K562 (cell line): ENCODE results near the gene CAV1. TPM values are rescaled to one million over a fixed set of nuclear protein-coding genes. Genes with fewer than 3 reads are reported as not detected.
A peak's percentile ranks its signal among the peaks of the same experiment; 100 is the strongest.

Experiments
- ATAC-seq: fragments of 200-7000 bp; cut with Tn5 transposase; 3 replicates; pipeline ENCODE4 v1.9.1; 2020; ENCODE audit warnings: moderate library complexity
- BruUV-seq: library from RNA; stranded (reverse); fragments of 400-500 nt; replicated peaks from 2 replicates; lab custom pipeline; 2021; lab: Mats Ljungman, UMichigan
- CTCF ChIA-PET: fragments of 300-600 bp; formaldehyde crosslinking; extraction: SDS; loops from one replicate; lab custom pipeline; 2021; ENCODE audit warnings: low intra/inter-chr PET ratio; lab: Yijun Ruan, JAX
- POLR2A ChIA-PET: fragments of 300-600, 350-650 bp; sonication (Branson Sonifier 250); formaldehyde crosslinking; extraction: SDS; loops from one replicate; lab custom pipeline; 2021; ENCODE audit warnings: antibody characterized with exemption, inconsistent platforms; lab: Yijun Ruan, JAX
- DNase-seq, 4 experiments: peaks; one replicate each; pipeline versions ENCODE4 v3.0.0 to v3.0.0-alpha.2; 2011 to 2018; ENCODE audit warnings: low spot score in 3 of 4, mixed read lengths in 3 of 4; ENCODE audit errors: extremely low read depth in 1 of 4
- FAIRE-seq: peaks from 2 replicates; lab custom pipeline; 2011; peaks lifted over from hg19 to GRCh38; lab: Jason Lieb, UNC
- H2AFZ ChIP-seq: 2 replicates; pipeline ENCODE4 v1.6.0; 2011; ENCODE audit warnings: low read depth, low read length, control low read depth, inconsistent platforms
- H3K27ac ChIP-seq: fragments of 200-600 bp; 3 replicates; pipeline ENCODE4 v1.8.0; 2011; ENCODE audit warnings: low read depth, mild to moderate bottlenecking, control low read depth, inconsistent platforms, low read length, moderate library complexity, mixed read lengths; ENCODE audit errors: extremely low read depth
- H3K27me3 ChIP-seq, 2 experiments: fragments of 300-600 bp in 1 of 2; 2 replicates in 1 of 2; 3 replicates in 1 of 2; pipeline versions ENCODE4 v1.6.0 to v1.8.0; 2011; ENCODE audit warnings: inconsistent platforms in 2 of 2, low read length in 2 of 2, mild to moderate bottlenecking in 1 of 2, mixed read lengths in 1 of 2, moderate library complexity in 1 of 2; ENCODE audit not compliant: control insufficient read depth in 2 of 2, insufficient read depth in 2 of 2
- H3K36me3 ChIP-seq: fragments of 300-600 bp; 3 replicates; pipeline ENCODE4 v1.8.0; 2011; ENCODE audit warnings: mild to moderate bottlenecking, low read length, inconsistent platforms; ENCODE audit not compliant: control insufficient read depth, insufficient read depth
- H3K4me1 ChIP-seq, 2 experiments: fragments of 200-600 bp in 1 of 2; replicated peaks in 1 of 2; 2 replicates in 1 of 2; 3 replicates in 1 of 2; pipeline versions ENCODE4 v1.5.1 to v1.8.0; 2011; ENCODE audit warnings: inconsistent platforms in 2 of 2, low read length in 2 of 2, mild to moderate bottlenecking in 1 of 2, mixed read lengths in 1 of 2, moderate library complexity in 1 of 2; ENCODE audit not compliant: control insufficient read depth in 2 of 2, insufficient read depth in 2 of 2
- H3K4me2 ChIP-seq: 2 replicates; pipeline ENCODE4 v1.6.1; 2011; ENCODE audit warnings: low read length, control low read depth, inconsistent platforms, mixed read lengths; ENCODE audit not compliant: insufficient read depth
- H3K4me3 ChIP-seq: fragments of 200-600 bp; sonication (generic), shearing (Covaris generic); 2 replicates; pipeline ENCODE4 v1.5.1; 2016; ENCODE audit warnings: control low read depth, inconsistent platforms
- H3K79me2 ChIP-seq: fragments of 200-600 bp; 3 replicates; pipeline ENCODE4 v1.8.0; 2011; ENCODE audit warnings: low read length, inconsistent platforms; ENCODE audit not compliant: control insufficient read depth, insufficient read depth
- H3K9ac ChIP-seq, 2 experiments: 2 replicates each; pipeline versions ENCODE4 v1.6.0 to v1.6.1; 2011; ENCODE audit warnings: low read depth in 2 of 2, low read length in 2 of 2, control low read depth in 1 of 2, inconsistent platforms in 1 of 2, mild to moderate bottlenecking in 1 of 2, mixed read lengths in 1 of 2; ENCODE audit not compliant: insufficient read depth in 1 of 2
- H3K9me1 ChIP-seq: one replicate; pipeline ENCODE4 v1.6.0; 2011; ENCODE audit warnings: inconsistent platforms, mild to moderate bottlenecking, low read length, moderate library complexity; ENCODE audit not compliant: control insufficient read depth, insufficient read depth
- H3K9me3 ChIP-seq: replicated peaks from 2 replicates; pipeline ENCODE4 v1.5.1; 2011; ENCODE audit warnings: low read depth, low read length, inconsistent platforms; ENCODE audit not compliant: control insufficient read depth, insufficient read depth
- H4K20me1 ChIP-seq: replicated peaks from 2 replicates; pipeline ENCODE4 v1.6.1; 2011; ENCODE audit warnings: low read length, inconsistent platforms, mixed read lengths; ENCODE audit not compliant: control insufficient read depth, insufficient read depth
- EHMT2 ChIP-seq: fragments of 450-650 bp; IDR thresholded peaks from 2 replicates; pipeline ENCODE4 v1.6.1; 2018; ENCODE audit warnings: antibody characterized with exemption
- FOXK1 ChIP-seq: sonication (generic); formaldehyde crosslinking; IDR thresholded peaks from 2 replicates; pipeline ENCODE4 v1.8.0; 2022; ENCODE audit warnings: missing genetic modification reagents, mild to moderate bottlenecking, borderline replicate concordance
- NFYB ChIP-seq: IDR thresholded peaks from 2 replicates; pipeline ENCODE4 v1.6.1; 2011; ENCODE audit warnings: mild to moderate bottlenecking, moderate library complexity; ENCODE audit not compliant: insufficient read length; ENCODE audit errors: extremely low read depth
- PHB ChIP-seq: fragments of 250-450 bp; sonication (Bioruptor Pico); IDR thresholded peaks from 2 replicates; pipeline ENCODE4 v1.5.0; 2021
- PHTF2 ChIP-seq: fragments of 250-450 bp; sonication (Bioruptor Pico); IDR thresholded peaks from 2 replicates; pipeline ENCODE4 v1.5.0; 2021; ENCODE audit warnings: mild to moderate bottlenecking
- RBM25 ChIP-seq: fragments of 200-400 bp; formaldehyde crosslinking; IDR thresholded peaks from 2 replicates; pipeline ENCODE4 v1.6.1; 2018; ENCODE audit warnings: low read length, low read depth, moderate library complexity; ENCODE audit not compliant: severe bottlenecking
- SRSF9 ChIP-seq: fragments of 200-400 bp; formaldehyde crosslinking; IDR thresholded peaks from 2 replicates; pipeline ENCODE4 v1.6.1; 2017; ENCODE audit warnings: low read depth, low read length, borderline replicate concordance
- ZFX ChIP-seq: sonication (generic); formaldehyde crosslinking; IDR thresholded peaks from 2 replicates; pipeline ENCODE4 v1.8.0; 2022; ENCODE audit warnings: mild to moderate bottlenecking, missing genetic modification reagents, moderate library complexity
- ZNF23 ChIP-seq: fragments of 250-450 bp; sonication (Bioruptor Pico); IDR thresholded peaks from 2 replicates; pipeline ENCODE4 v1.4.0; 2020; ENCODE audit warnings: mild to moderate bottlenecking
- WGBS: fragments of 100-300 bp; shearing (Covaris generic); methylation state at CpG from one replicate; pipeline ENCODE4 v1.1.6; 2016; ENCODE audit warnings: low coverage, mixed read lengths; ENCODE audit not compliant: insufficient coverage; ENCODE audit errors: missing lambda C conversion rate; 5-methylcytosine and 5-hydroxymethylcytosine counted together
- in situ Hi-C: fragments of 300-500 bp; cut with MboI; formaldehyde crosslinking; loops from 4 replicates; pipeline ENCODE4 v1.15.0; 2018; ENCODE audit warnings: inconsistent platforms, mixed read lengths
- intact Hi-C: fragments of 100-400 bp; cut with micrococcal nuclease; formaldehyde crosslinking; loops from 2 replicates; pipeline ENCODE4 v1.14.2; 2022
- polyA plus RNA-seq, 8 experiments: library from polyadenylated mRNA; depleted of rRNA in 4 of 8; stranded (reverse) in 5 of 8; unstranded in 3 of 8; fragments of >200 nt; fragmentation: Nextera tagmentation in 2 of 8; fragmentation: Illumina TruSeq in 1 of 8; extraction: Ambion mirVana in 2 of 8; extraction: Trizol in 1 of 8; gene quantifications; 2 replicates each; pipeline versions ENCODE4 v1.2.1 to v1.2.3, GENCODE V29; 2011 to 2014; ENCODE audit warnings: inconsistent platforms in 1 of 8, missing spikeins in 1 of 8
- total RNA-seq, 7 experiments: library from RNA; depleted of rRNA in 6 of 7; stranded (reverse); fragments of >200 nt in 6 of 7; fragmentation: Illumina TruSeq in 2 of 7; extraction: Trizol in 2 of 7; gene quantifications; 2 replicates each; pipeline versions ENCODE4 v1.2.1 to v1.2.3, GENCODE V29; 2011 to 2021; ENCODE audit warnings: low replicate concordance in 1 of 7
- TF ChIP-seq, protein P1 (sequence below): fragments of 450-650 bp; IDR thresholded peaks from 2 replicates; pipeline ENCODE4 v1.6.1; 2016; ENCODE audit warnings: mild to moderate bottlenecking
- TF ChIP-seq, protein P2 (sequence below): fragments of 450-650 bp; IDR thresholded peaks from 2 replicates; pipeline ENCODE4 v1.6.1; 2016; ENCODE audit warnings: missing biosample characterization, missing genetic modification characterization
- TF ChIP-seq, protein P3 (sequence below): conservative IDR thresholded peaks from 2 replicates; pipeline ENCODE4 v1.6.1; 2011; ENCODE audit warnings: low read depth, mild to moderate bottlenecking, low read length; ENCODE audit not compliant: control insufficient read depth
- TF ChIP-seq, protein P4 (sequence below), 3 experiments: IDR thresholded peaks in 2 of 3; conservative IDR thresholded peaks in 1 of 3; 2 replicates each; pipeline ENCODE4 v1.5.1; 2011 to 2012; ENCODE audit warnings: low read length in 3 of 3, mild to moderate bottlenecking in 3 of 3, control low read depth in 2 of 3, improper control_type of control experiment in 1 of 3, inconsistent platforms in 1 of 3, low read depth in 1 of 3, mixed read lengths in 1 of 3, moderate library complexity in 1 of 3; ENCODE audit not compliant: insufficient read depth in 2 of 3
- TF ChIP-seq, protein P5 (sequence below), 2 experiments: fragments of 250-450 bp in 1 of 2; fragments of 450-650 bp in 1 of 2; sonication (Bioruptor Pico) in 1 of 2; IDR thresholded peaks; 2 replicates each; pipeline versions ENCODE4 v1.6.1 to v1.8.0; 2016 to 2021; ENCODE audit warnings: mild to moderate bottlenecking in 2 of 2, moderate library complexity in 2 of 2, missing compliant biosample characterization in 1 of 2, missing genetic modification characterization in 1 of 2

CAV1 gene
- total and polyA plus RNA-seq, 9 of the 15 experiments (the other 6 are each of a cell fraction or from before 2014, with no cell fraction given): 0.08 to 1.5 (median 0.63) TPM

DNA sequence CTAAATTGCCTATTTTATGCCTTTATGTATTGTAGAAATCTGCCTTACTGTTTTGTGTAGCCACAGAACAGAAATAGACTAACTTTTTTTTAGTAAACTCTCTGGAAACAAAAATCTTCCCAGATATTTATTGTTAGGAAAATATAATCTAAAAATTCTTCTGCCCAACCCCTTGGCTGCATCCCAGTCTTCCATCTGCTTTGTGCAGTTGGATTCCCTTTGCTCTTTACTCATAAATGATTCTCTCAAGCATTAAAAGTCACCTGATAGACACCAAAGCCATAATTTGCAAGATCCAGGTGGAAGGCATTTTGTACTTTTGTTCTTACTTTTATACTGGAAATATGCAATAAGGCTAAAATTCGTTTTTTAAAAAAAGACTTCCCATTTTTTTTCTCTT is 31.4 kb upstream of the CAV1 start:
- in situ Hi-C loops (no loop called here), intact Hi-C loops (no loop called here)
- Histone ChIP-seq H3K36me3 (no peaks in the 10 kb centered on the region), H2AFZ (peak overlapping the region; percentile 67), H3K4me1 (peaks cover 18 to 34% of the 10 kb centered on the region in 2 experiments; a peak in 4 of 5 replicates), H3K9ac (peak overlapping the region in 1 of 2 experiments; percentile 3; a peak in 1 of 4 replicates), H3K4me2 (no peak overlapping the region), H3K27me3 (no peaks in the 10 kb centered on the region), H4K20me1 (no peaks in the 10 kb centered on the region), H3K79me2 (no peaks in the 10 kb centered on the region), H3K27ac (peak overlapping the region; percentile 15; the same call in 1 of the 3 replicates), H3K9me1 (no peaks in the 10 kb centered on the region), H3K9me3 (no peaks in the 10 kb centered on the region), H3K4me3 (no peak overlapping the region)
- WGBS: 8% methylated on average over 1 of the region's 1 CpG
- ATAC-seq (no peak), FAIRE-seq (no peak), DNase-seq (no peak)
- POLR2A ChIA-PET: no interaction called here
- CTCF ChIA-PET: no interaction called here
- BruUV-seq: no TSS peak
- no peak for TF ChIP-seq FOXK1 (CRISPR knock-in tag)
- TF ChIP-seq NFYB: no peak
- TF ChIP-seq PHB (CRISPR knock-in tag): no peak
- TF ChIP-seq SRSF9: no peak
- TF ChIP-seq, protein P1, sequence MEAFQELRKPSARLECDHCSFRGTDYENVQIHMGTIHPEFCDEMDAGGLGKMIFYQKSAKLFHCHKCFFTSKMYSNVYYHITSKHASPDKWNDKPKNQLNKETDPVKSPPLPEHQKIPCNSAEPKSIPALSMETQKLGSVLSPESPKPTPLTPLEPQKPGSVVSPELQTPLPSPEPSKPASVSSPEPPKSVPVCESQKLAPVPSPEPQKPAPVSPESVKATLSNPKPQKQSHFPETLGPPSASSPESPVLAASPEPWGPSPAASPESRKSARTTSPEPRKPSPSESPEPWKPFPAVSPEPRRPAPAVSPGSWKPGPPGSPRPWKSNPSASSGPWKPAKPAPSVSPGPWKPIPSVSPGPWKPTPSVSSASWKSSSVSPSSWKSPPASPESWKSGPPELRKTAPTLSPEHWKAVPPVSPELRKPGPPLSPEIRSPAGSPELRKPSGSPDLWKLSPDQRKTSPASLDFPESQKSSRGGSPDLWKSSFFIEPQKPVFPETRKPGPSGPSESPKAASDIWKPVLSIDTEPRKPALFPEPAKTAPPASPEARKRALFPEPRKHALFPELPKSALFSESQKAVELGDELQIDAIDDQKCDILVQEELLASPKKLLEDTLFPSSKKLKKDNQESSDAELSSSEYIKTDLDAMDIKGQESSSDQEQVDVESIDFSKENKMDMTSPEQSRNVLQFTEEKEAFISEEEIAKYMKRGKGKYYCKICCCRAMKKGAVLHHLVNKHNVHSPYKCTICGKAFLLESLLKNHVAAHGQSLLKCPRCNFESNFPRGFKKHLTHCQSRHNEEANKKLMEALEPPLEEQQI: no peak
- TF ChIP-seq, protein P2, sequence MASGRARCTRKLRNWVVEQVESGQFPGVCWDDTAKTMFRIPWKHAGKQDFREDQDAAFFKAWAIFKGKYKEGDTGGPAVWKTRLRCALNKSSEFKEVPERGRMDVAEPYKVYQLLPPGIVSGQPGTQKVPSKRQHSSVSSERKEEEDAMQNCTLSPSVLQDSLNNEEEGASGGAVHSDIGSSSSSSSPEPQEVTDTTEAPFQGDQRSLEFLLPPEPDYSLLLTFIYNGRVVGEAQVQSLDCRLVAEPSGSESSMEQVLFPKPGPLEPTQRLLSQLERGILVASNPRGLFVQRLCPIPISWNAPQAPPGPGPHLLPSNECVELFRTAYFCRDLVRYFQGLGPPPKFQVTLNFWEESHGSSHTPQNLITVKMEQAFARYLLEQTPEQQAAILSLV (tag): no peak
- TF ChIP-seq ZFX (CRISPR knock-in tag): no peak
- TF ChIP-seq, protein P3, sequence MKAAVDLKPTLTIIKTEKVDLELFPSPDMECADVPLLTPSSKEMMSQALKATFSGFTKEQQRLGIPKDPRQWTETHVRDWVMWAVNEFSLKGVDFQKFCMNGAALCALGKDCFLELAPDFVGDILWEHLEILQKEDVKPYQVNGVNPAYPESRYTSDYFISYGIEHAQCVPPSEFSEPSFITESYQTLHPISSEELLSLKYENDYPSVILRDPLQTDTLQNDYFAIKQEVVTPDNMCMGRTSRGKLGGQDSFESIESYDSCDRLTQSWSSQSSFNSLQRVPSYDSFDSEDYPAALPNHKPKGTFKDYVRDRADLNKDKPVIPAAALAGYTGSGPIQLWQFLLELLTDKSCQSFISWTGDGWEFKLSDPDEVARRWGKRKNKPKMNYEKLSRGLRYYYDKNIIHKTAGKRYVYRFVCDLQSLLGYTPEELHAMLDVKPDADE: no peak
- no peak for TF ChIP-seq PHTF2 (CRISPR knock-in tag)
- no peak for TF ChIP-seq ZNF23 (CRISPR knock-in tag)
- no peak for TF ChIP-seq EHMT2
- TF ChIP-seq, protein P4, sequence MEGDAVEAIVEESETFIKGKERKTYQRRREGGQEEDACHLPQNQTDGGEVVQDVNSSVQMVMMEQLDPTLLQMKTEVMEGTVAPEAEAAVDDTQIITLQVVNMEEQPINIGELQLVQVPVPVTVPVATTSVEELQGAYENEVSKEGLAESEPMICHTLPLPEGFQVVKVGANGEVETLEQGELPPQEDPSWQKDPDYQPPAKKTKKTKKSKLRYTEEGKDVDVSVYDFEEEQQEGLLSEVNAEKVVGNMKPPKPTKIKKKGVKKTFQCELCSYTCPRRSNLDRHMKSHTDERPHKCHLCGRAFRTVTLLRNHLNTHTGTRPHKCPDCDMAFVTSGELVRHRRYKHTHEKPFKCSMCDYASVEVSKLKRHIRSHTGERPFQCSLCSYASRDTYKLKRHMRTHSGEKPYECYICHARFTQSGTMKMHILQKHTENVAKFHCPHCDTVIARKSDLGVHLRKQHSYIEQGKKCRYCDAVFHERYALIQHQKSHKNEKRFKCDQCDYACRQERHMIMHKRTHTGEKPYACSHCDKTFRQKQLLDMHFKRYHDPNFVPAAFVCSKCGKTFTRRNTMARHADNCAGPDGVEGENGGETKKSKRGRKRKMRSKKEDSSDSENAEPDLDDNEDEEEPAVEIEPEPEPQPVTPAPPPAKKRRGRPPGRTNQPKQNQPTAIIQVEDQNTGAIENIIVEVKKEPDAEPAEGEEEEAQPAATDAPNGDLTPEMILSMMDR (IDR thresholded peaks at IDR 0.05 in 2 of 3, conservative IDR thresholded peaks at IDR 0.05 in 1 of 3; ENCODE audit: insufficient read depth in 2 of 3, low read depth in 1 of 3, low read length in 3 of 3): no peak
- TF ChIP-seq, protein P5, sequence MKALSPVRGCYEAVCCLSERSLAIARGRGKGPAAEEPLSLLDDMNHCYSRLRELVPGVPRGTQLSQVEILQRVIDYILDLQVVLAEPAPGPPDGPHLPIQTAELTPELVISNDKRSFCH (CRISPR knock-in tag; IDR thresholded peaks at IDR 0.05): no peak
- TF ChIP-seq, protein P5 (tag; IDR thresholded peaks at IDR 0.05): no peak
- TF ChIP-seq RBM25: no peak
